Breast epithelium (tissue), 3 donors: ENCODE results near the gene OSBPL3.

ENCODE experiments used
- POLR2AphosphoS5 ChIP-seq, 3 donors: sonication (generic); formaldehyde crosslinking; IDR thresholded peaks; one replicate each; pipeline ENCODE4 v1.6.1; 2017; ENCODE audit warnings: antibody characterized with exemption in 3 of 3
- TF ChIP-seq, protein P1 (sequence below), 3 donors: fragments of 450-650 bp; IDR thresholded peaks; one replicate each; pipeline ENCODE4 v1.5.1; 2016 to 2017; ENCODE audit warnings: antibody characterized with exemption in 3 of 3, mild to moderate bottlenecking in 3 of 3, moderate library complexity in 3 of 3

DNA sequence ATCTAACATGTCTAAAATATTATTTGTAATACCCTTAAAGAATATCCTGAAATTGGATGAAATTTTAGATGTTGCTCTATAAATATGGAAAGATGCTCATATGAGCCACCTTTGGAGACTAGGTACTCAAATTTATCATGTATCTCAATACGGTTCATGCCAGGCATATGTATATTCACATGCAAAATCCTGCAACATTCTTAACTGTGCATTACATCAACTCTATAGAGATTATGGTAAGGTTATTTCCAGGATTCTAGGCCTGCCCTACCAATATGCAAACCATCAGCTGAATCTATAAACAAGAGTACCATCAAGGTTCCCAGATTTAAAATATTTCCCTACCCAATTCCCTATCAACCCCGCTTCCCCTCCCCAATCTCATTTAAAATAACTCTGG is 27.5 kb downstream of the OSBPL3 start:
- TF ChIP-seq, protein P1, sequence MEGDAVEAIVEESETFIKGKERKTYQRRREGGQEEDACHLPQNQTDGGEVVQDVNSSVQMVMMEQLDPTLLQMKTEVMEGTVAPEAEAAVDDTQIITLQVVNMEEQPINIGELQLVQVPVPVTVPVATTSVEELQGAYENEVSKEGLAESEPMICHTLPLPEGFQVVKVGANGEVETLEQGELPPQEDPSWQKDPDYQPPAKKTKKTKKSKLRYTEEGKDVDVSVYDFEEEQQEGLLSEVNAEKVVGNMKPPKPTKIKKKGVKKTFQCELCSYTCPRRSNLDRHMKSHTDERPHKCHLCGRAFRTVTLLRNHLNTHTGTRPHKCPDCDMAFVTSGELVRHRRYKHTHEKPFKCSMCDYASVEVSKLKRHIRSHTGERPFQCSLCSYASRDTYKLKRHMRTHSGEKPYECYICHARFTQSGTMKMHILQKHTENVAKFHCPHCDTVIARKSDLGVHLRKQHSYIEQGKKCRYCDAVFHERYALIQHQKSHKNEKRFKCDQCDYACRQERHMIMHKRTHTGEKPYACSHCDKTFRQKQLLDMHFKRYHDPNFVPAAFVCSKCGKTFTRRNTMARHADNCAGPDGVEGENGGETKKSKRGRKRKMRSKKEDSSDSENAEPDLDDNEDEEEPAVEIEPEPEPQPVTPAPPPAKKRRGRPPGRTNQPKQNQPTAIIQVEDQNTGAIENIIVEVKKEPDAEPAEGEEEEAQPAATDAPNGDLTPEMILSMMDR (IDR thresholded peaks at IDR 0.05): no peak
- no peak for TF ChIP-seq POLR2AphosphoS5 (IDR thresholded peaks at IDR 0.05)
